ENCODE measurements around the gene C11orf21.
"Not testable (repeated sequence)": the region's sequence is repeated elsewhere in the genome, so short reads cannot be mapped to it uniquely, and the experiment has no call there.

Gene C11orf21

DNA sequence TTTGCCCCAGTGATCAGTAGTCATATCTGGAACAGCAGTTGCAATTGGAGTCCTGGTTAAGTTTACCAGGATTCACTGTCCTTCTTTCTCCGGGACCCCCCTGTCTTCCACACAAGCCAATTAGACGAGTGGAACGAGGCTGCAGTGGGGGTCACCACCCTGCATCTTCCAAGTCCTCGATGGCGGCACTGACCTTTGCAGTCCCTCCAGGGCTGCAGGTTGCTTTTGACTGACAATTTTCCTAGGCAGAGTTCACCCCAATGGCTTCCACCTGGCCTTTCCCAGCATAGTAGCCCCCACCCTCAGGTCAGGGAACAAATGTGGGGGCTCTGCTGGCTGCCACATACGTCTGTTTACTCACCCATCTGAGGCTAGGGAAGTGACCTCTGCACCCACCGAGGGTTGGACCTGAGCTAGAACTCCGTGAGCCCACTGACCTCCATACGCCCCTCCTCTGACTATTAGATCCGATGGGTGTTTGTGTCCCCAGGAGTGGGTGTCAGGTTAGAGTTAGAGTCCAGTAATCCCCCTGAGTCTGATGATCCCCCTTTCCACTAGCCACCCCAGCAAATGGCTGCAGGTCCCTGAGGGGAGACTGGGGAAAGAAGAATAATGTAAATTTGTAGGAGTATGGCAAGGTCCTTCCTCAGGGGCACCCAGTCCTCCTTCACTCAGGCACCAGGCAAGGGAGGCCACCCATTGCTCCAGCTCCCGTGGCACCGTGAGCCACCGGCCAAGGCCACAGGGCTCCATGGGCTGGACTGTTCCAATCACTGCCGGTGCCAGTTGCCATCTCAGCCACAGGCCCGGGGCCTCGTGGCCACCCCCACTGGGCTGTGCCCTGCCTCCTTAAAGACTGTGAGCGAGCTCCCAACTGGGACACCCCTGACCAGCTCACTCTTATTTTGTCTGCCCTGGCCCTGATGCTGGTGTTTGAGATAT is 5.5 kb downstream of the C11orf21 start:
- DNase-seq, result peak; percentile 58

DNA sequence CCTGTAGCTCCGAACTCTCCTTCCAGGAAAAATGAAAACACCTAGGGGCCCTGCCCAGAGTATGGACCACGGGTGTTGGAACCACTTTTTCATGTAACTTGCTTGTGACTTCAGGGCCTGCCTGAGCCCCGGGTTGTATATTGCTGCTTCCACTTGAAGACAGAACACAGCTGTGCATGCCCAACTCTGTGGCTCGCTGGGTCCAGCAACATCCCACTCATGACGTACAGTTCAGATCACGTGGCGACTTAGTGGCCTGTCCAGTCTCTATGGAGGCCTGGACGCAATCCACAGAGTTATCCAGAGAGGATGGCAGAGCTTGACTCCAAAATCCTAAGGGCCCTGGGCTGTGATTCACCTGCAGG is 6.8 kb downstream of the C11orf21 start:
- DNase-seq, result no peak

DNA sequence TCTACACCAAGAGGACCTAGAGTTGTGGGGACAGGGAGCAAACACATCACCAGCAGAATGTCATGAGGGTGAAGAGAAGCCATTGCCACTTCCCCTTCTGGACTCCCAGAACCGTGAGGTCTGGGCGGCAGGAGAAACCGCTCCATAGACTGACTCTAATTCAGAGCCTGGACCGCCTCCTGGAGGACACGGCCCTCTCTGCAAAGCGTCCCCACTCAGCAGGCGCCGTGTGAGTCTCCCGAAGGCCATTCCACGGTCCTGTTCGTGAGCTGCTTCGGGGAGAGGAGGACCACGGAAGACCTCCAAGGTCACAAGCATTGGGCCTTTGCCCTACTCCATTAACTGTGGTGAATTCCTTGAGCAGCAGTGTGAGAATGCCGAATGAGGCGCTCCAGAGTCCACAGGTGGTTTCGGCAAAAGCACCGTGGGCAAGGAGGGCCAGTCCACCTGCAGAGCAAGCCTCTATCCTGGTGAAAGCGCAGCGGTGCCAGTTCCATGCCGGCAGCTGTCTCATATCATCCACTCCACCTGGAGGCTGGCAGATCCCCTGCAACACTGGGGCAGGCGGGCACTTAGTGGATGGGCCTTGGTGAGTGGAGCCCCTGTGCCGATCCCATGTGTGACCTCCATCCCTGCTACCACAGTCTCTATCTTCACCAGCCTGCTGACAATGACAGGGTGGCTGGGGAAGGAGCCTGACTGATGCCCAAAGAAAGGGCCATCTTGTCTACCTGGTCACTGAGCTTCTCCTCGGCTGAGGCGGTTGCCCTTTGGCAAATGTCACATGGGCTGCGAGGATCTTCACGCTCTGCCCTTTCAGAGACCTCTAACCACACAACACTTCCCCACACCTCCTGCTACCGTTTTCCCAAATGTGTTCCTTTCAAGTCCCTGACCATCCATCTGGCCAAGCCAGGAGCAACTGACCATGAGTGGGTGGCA is 7.5 kb downstream of the C11orf21 start:
- DNase-seq, result peak; percentile 61

DNA sequence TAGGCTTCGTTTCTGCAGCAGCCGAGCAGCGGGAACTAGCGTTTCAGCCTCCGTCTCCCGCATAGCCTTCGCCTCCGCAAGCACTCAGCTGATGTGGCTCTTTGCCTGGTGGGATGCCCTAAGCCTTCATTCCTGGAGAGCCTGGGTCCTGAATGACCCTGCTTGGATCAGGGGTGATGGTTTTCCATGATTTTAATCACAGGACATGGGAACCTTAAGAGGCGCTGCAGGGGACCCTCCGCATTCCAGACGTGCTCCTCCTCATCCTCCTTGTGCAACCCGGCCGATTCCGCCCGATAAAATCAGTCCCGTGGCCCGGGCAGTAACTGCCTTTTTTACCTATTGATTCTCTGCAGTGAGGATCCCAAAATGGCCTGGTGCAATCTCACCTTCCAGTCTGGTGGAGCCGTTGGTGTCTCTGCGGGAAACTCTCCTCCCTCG is 8.2 kb downstream of the C11orf21 start:
- DNase-seq, result no peak

DNA sequence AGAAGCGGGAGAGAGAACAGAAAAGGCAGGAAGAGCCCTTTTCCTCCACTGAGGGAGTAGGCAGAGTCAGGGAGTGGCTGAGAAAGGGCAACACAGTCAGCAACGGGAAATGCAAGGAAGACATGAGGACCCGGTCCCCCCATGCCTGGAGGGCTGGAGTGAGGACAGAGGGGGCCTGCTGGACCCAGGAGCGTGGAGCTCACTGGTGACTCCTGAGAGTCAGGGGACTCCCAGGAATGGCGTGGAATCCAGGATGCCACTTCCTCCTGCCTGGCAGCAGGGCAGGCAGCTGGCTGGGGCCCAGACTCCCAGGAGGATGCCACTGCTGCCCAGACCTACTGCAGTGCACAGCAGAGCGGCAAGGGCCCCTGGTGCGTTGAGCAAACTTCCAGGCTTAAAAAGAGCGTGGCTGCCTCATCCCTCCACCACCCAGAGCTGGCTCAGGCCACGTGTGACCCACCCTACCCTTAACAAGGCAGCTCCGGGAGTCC is 11.3 kb downstream of the C11orf21 start:
- DNase-seq, result no peak

DNA sequence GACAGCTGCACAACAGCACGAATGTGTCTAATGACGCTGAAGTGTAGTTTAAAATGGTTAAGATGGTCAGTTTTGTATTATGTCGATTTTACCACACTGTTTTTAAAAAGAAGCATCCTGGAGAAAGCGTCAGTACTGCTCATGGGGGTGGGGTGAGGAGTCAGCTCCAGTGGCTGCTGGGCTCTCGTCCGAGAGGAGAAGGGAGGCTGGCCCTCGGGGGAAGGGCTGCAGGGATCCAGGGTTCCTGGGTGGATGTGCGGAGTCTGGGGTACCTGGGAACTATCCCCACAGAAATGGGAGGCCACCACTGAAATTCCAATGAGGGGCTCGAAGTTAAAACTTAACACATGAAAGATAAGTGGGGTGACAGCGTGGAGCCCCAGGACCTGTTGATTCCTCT is 11.9 kb downstream of the C11orf21 start:
- no peak for DNase-seq

DNA sequence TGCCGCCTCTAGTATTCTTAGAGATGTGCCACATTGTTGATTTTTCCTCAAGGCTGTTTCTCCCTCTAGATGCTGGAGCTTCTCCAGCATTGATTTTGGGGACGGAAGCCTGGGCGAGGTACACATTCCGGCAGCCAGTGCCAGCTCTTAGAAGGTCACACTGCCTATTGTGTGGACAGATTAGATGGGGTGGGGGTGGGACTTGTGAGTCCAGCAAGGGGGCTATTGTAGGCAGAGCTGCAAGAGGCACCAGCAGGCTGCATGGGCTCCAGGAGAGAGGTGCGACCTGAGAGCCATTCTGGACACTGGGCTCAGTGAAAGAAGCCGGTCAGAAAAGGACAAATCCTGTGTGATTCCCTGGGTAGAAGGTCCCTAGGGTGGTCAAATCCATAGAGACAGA is 12.4 kb downstream of the C11orf21 start:
- DNase-seq, result no peak

DNA sequence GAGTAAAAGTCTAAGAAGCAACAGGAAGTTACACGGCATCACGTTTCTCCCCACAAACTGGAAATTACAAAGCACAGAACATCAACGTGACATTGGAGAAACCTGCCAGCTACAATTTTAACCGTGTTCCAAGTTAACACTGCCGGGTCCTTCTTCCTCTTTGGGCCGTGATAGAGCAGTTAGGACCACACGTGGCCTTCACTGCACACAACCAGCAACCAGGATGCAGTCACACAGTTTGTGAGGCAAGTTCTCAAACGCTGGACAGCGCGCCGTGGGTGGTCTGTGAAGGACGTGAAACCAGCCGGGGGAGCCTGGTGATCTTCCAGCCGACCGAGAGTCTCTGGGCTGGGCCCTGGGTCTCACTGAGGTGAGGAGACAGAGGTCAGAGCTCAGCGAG is 14.6 kb downstream of the C11orf21 start:
- no peak for DNase-seq

DNA sequence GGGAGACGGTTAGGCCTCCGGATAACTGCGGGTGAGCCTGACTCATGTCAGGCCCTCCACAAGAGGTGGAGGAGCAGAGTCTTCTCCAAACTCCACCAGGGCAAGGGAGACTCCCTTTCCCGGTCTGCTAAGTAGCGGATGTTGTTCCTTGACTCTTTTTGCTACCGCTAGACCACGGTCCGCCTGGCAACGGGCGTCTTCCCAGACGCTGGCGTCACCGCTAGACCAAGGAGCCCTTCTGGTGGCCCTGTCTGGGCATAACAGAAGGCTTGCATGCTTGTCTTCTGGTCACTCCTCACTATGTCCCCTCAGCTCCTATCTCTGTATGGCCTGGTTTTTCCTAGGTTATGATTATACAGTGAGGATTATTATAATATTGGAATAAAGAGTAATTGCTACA is 15.4 kb downstream of the C11orf21 start:
- not testable (repeated sequence) for DNase-seq

DNA sequence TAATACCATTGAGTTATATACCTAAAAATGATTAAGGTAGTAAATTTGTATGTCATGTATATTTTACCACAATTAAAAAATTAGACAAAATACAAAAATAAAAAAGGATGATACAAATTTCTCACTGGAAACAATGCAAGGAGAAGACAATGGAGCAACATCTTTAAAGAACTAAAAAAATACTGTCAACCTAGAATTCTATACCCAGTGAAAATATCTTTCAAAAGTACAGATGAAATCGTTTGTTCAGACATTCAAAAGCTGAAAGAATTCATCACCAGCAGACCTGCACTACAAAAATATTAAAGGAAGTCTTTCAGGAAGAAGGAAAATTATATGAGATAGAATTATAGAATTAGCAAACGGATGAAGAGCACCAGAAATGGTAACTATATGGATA is 21.5 kb downstream of the C11orf21 start:
- DNase-seq, result no peak

DNA sequence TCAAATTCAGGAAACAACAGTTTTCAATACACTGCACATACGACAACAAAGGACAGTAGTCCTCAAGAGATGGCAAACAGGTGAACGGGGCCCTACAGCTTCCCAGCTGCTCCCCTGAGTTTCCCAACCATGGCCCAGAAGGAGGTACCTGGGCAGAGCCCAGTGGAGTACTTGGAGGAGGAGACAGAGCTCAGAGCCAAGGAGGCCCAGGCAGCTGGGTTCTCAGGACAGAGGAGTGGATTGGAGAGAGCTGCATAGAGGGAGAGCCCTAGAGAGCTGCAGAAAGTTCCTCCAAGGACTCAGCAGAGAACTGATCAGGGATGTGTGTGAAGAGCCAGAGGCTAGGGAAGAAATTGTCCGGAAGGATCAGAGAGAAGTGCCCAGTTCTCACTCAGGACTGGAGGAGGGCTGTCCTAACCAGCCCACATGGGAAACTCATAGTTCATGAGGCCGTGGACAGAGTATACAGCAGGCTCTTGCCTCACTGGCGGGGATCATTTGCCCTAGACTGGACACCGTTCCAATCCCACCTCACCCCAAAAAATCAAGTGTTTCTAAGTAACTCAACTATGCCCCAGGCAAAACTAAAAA is 23.7 kb downstream of the C11orf21 start:
- DNase-seq, result no peak

DNA sequence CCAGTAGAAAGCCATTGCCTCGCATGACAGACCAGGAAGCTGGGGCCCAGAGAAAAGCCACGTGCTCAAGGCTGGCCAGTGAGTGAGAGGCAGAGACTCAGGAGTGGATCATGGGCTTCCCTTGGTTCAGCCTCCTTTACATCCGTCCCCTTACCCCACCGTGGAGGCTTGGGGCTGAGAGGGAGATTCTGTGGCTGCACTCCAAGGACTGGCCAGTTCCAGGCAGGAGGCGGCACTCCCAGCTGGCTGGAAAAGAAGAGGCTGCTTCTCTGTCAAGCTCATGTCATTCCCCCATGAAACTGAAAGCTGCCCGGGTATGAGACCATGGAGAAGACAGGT is 24.7 kb downstream of the C11orf21 start:
- DNase-seq, result no peak

DNA sequence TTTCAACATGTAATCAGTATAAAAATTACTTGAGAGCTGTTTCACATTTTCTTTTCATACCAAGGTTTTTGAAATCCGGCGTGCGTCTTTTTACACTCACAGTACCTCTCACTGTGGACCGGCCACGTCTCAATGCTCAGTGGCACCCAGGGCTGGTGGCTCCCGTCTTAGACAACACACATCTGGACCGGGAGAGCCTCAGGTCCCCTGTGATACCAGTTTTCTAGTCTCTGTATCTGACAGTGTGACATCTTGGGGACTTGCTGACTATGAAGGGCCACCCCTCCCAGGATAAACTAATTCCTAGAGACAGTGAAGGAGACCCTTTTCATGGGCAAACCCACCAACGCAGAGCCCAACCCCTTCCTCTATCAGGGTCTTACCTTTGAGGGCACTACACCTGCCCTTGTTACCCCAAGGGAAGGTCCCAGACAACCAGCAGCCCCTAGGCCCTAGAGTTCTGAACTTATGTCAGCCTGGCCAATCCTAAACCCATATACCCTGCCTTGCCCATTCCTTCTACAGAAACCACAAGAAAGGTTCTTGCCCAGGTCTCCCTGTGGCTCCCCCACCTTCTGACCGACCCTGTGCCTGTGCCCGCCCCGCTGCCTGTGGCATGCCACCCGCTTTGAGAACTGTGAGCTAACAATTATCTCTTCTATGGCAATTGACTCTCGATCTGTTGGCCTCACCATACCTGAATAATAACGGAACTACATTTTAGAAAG is 25.3 kb downstream of the C11orf21 start:
- DNase-seq, result no peak

DNA sequence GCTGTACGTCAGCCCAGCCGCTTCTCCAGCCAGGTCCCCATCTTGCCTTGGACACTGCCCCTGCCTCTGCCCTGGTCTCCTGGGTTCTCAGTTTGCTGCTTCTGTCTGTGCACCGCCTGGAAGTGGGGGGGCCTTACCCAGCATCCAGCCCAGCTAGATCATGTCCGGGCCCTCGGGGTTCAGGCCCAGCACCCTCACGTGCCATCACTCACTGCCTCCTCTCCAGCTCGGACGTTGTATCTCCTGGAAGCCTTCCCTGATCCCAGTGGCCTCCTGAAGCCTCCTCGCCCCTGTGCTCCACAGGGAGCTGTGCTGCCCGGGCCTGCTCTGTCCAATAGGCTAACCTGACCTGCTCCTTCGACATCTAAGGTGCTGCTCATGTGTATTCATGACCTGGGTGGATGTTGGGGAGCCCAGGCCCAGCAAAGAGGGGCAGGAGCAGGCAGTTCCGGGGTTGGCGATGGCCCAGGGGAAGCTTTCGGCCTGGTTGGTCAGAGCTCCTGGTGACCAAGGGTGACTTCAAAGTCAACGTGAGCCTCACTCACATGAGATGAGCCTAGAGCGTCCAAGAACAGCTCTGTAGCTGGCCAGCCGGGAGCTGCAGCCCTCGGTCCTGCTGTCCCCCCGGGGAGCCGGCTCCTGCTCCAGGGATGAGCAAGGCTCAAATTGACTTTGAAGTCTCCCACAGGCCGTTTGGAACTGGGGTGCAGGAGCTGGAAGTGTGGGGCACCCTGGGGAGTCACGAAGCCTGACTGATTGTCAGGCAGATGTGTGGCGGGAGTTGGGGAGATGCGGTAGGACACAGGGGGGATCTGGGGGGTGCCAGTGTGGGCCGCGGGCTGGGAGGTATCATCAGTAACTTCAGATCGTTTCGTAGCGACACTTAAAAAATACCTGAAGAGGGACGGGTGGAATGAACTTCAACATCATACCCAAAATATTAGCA is 26.1 kb downstream of the C11orf21 start:
- DNase-seq, result no peak

DNA sequence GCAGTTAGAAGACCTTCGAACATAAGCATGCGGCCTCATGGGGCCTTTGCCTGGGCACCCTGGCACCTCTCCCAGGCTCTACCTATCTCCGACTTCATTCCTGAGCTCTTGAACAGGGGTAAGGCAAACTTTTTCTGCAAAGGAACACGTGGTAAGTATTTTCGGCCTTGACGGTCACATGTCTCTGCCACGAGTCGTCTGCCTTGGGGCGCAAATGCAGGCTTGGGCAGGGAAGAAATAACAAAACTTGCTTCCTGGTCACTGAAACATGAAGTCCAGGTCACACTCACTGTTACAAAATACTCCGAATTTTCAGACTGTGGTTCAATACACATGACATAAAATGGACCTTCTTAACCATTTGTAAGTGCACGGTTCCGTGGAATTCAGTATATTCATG is 27.9 kb downstream of the C11orf21 start:
- no peak for DNase-seq

DNA sequence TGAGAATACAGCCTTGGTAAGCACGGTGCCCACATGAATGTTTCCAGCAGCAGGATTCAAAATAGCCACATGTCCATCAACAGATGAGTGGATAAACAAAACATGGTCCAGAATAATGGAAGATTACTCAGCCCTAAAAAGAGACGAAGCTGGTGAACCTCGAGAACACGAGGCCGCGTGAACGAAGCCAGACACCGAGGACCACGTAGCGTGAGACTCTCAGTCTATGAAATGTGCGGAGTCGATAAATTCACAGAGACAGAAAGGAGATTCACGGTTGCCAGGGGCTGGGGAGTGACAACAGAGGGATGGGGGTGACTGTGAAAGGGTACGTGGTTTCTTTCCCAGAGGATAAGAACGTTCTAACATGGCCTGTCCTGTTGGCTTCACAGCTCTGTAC is 28.4 kb downstream of the C11orf21 start:
- no peak for DNase-seq

DNA sequence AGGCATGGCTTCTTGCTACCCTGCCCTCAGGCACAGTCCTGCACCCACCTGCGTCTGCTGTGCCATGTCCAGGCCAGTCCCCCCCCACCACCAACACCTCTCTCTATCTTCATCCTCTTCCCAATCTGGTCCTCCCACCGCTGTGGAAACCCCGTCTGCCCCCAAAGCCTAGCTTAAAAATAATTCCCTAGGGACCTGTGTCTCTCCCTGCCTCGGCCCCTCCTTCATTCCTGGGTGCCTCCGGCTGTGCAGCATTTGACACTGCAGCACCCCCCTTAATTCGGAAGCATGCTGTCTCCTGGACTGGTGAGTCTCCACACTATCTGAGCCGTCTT is 28.8 kb downstream of the C11orf21 start:
- DNase-seq, result no peak

DNA sequence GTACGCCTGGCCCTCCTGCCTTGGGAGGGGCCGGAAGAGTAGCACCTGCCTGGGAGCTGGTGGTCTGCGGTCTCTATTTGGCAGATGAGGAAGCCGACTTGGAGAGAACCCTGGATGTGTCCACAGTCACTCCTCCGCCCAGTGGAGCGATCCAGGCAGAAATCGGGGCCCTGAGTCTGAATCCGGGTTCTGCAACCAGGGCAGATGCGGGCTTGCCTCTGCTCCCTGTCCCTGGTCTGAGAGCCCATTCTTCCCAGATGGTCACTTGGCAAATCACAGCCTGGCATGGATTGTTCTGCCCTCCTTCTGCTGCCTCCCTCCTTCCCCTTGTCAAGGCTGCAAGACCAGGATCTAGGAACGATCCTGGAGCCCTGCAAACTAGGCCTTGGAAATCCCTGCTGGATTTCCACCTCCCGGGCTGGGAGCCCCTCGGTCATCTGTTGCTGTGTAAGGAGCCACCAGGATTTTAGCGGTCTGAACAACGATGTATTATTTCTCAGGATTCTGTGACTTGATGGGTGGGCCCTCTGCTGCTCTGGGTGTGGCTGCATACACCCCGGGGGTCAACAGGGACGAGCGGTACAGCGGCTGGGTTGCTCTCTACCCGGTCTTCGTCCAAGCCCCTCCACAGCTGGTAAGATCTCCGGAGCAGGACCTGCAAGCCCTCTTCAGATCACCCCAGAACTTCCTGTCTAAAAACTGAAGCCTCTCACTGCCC is 29.3 kb downstream of the C11orf21 start:
- DNase-seq, result no peak

DNA sequence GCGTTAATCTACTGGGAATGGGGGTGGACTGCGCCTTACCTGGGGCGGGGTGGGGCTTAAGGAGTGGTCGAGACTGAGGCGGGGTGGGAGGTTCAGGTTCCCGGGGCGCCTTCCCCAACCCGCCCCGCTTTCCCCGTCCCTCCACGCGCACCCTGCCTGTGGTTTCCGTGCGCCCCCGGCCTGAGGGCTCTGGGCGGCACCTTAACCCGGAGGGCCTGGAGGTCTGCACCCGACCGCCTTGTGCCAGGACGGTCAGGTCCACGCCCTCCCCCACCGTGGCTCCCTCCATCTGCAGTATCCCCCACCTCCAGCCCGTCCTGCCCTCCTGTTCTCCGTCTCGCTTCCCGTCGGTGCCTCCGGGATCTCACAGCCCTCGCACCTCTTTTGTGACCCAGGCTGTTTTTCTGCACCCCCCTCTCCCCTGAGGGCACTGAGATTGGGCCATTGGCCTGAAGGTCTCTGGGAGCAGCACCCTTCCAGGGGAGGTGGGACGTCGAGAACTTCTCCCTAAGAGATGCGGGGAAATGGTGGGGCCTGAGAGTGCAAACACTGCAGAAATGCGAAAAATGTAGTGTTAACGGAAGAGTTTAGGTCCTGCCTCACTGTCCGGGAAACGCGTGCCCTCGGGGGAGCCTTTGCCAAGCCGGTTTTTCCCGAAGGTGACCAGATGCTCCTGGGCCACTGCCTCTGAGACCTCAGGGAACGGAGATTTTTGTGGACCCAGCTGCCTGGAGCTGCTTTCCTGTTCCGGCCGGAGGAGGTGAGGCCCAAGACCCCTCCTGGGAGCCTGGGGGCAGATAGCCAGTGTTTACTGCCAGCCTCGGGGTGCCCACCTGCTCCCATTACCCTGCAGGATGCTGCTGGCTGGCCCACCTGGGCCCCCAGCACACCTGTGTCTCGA is 30.1 kb downstream of the C11orf21 start:
- no peak for DNase-seq

DNA sequence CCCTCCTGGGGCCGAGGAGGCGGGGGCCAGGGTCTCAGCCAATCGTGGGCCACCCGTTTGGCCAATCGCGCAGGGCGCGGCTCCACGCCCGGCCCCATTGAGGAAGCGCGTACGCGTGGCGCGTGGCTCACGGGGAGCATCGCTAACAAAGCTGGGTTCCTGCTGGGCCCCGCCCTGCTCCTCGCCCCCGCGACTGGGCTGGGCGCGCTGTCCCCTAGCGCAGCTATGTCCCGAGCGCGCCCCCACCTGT is 30.7 kb downstream of the C11orf21 start:
- peak; percentile 78 for DNase-seq
